ENCODE data around the gene FZD1.

DNA sequence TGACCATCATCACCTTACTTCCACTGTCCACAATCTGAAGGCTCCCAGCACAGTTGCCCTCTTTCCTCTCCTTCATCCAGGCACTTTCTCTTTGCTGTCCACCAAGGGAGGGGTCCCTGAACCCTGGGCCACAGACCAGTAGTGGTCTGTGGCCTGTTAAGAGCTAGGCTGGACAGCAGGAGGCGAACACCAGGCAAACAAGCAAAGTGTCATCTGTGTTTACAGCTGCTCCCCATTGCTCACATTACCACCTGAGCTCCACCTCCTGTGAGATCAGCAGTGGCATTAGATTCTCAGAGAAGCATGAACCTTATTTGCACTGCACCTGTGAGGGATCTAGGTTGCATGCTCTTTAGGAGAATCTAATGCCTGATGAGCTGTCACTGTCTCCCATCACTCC is 27.7 kb downstream of the FZD1 start:
- TF ChIP-seq, protein P1, sequence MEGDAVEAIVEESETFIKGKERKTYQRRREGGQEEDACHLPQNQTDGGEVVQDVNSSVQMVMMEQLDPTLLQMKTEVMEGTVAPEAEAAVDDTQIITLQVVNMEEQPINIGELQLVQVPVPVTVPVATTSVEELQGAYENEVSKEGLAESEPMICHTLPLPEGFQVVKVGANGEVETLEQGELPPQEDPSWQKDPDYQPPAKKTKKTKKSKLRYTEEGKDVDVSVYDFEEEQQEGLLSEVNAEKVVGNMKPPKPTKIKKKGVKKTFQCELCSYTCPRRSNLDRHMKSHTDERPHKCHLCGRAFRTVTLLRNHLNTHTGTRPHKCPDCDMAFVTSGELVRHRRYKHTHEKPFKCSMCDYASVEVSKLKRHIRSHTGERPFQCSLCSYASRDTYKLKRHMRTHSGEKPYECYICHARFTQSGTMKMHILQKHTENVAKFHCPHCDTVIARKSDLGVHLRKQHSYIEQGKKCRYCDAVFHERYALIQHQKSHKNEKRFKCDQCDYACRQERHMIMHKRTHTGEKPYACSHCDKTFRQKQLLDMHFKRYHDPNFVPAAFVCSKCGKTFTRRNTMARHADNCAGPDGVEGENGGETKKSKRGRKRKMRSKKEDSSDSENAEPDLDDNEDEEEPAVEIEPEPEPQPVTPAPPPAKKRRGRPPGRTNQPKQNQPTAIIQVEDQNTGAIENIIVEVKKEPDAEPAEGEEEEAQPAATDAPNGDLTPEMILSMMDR (IDR thresholded peaks at IDR 0.05) = no peak
- TF ChIP-seq POLR2A (IDR thresholded peaks at IDR 0.05) (no peak), POLR2AphosphoS5 (IDR thresholded peaks at IDR 0.05) (no peak)
